ENCODE data around the gene PALD1. TPM values are rescaled to one million over a fixed set of nuclear protein-coding genes. Genes with fewer than 3 reads are reported as not detected.

The PALD1 gene
- total and polyA plus RNA-seq, 2 of the 4 experiments (the other 2 are of a cell fraction) = 0.12 to 0.18 TPM

- intact Hi-C loops (cut with micrococcal nuclease) (no loop called here), dilution Hi-C loops (cut with HindIII; ENCODE audit: low sequenced_read_pairs, unreplicated experiment) (no loop called here), in situ Hi-C loops (cut with MboI; ENCODE audit: low sequenced_read_pairs) (no loop called here)
- DNase-seq (no peak), ATAC-seq (ENCODE audit: low read depth) (no peak)
- TF ChIP-seq RCOR1 (IDR thresholded peaks at IDR 0.05; ENCODE audit: insufficient replicate concordance, low read length) = no peak
- TF ChIP-seq CHD1 (IDR thresholded peaks at IDR 0.05; ENCODE audit: low read depth, low read length) = no peak
- no peak for TF ChIP-seq MXI1 (IDR thresholded peaks at IDR 0.05; ENCODE audit: borderline replicate concordance, low read depth, low read length)
- no peak for TF ChIP-seq POLR2A (IDR thresholded peaks at IDR 0.05; ENCODE audit: low read depth, low read length)
- TF ChIP-seq RAD21 (IDR thresholded peaks at IDR 0.05; ENCODE audit: low read length) = no peak
- no peak for TF ChIP-seq RFX5 (IDR thresholded peaks at IDR 0.05; ENCODE audit: low read depth, low read length)
- TF ChIP-seq MAFK (IDR thresholded peaks at IDR 0.05; ENCODE audit: low read depth, low read length) = no peak
- no peak for TF ChIP-seq CEBPB (IDR thresholded peaks at IDR 0.05; ENCODE audit: low read depth, low read length)
- no peak for TF ChIP-seq MAZ (IDR thresholded peaks at IDR 0.05; ENCODE audit: borderline replicate concordance, low read depth, low read length)
- TF ChIP-seq USF2 (IDR thresholded peaks at IDR 0.05; ENCODE audit: low read depth, low read length) = no peak
- no peak for TF ChIP-seq ELK1 (IDR thresholded peaks at IDR 0.05; ENCODE audit: borderline replicate concordance, low read depth, low read length)
- no peak for TF ChIP-seq SMC3 (IDR thresholded peaks at IDR 0.05; ENCODE audit: low read depth, low read length)
- POLR2A ChIA-PET (ENCODE audit: unreplicated experiment) = no interaction called here
- no TSS peak for BruUV-seq (replicated peaks)
- Histone ChIP-seq H3K9me3 (ENCODE audit: control insufficient read depth, insufficient read depth, low read length) (no peaks in the 10 kb centered on the region), H4K8ac (ENCODE audit: low read depth in 2 of 2, low read length in 2 of 2) (no peak overlapping the region), H4K20me1 (ENCODE audit: insufficient read depth, low read length) (no peaks in the 10 kb centered on the region), H2BK15ac (ENCODE audit: low read depth, low read length) (no peak overlapping the region), H3K27me3 (ENCODE audit: control insufficient read depth, insufficient read depth, low read length) (peaks cover 14% of the 10 kb centered on the region), H2BK5ac (ENCODE audit: low read depth, low read length, poor library complexity, severe bottlenecking) (no peak overlapping the region), H3K4me2 (ENCODE audit: low read depth, low read length) (no peak overlapping the region), H2AK5ac (ENCODE audit: low read depth, low read length) (no peak overlapping the region), H3K9ac (ENCODE audit: low read depth, low read length) (no peak overlapping the region), H3K4ac (ENCODE audit: low read depth, low read length) (no peak overlapping the region), H3K79me1 (ENCODE audit: low read depth in 1 of 2, low read length in 2 of 2) (no peaks in the 10 kb centered on the region), H2AFZ (replicated peaks; ENCODE audit: low read length, poor library complexity) (peak overlapping the region; percentile 6), H4K91ac (ENCODE audit: insufficient read depth, low read depth, low read length) (no peak overlapping the region), H2BK20ac (ENCODE audit: low read depth, low read length) (no peak overlapping the region), H3K56ac (ENCODE audit: extremely low read depth, insufficient read depth, low read length) (no peak overlapping the region), H3K9me1 (ENCODE audit: insufficient read depth, low read length) (no peaks in the 10 kb centered on the region), H3K4me1 (ENCODE audit: control insufficient read depth, insufficient read depth, low read length) (peaks cover 3% of the 10 kb centered on the region; the same call in 1 of the 2 replicates), H3K14ac (replicated peaks; ENCODE audit: low read depth, low read length) (no peak overlapping the region), H3K27ac (ENCODE audit: insufficient read depth, low read length) (no peak overlapping the region), H4K5ac (ENCODE audit: low read depth, low read length) (no peak overlapping the region), H2BK120ac (ENCODE audit: low read depth, low read length) (no peak overlapping the region), H2AK9ac (replicated peaks; ENCODE audit: low read depth, low read length, poor library complexity) (no peak overlapping the region), H3K36me3 (ENCODE audit: control insufficient read depth, insufficient read depth, low read length) (no peaks in the 10 kb centered on the region), H3K4me3 (ENCODE audit: insufficient read depth, low read depth, low read length) (no peak overlapping the region), H3K18ac (ENCODE audit: low read depth, low read length) (no peak overlapping the region), H3K23ac (ENCODE audit: low read depth, low read length) (no peak overlapping the region)
- WGBS, 2 experiments (ENCODE audit: extremely low coverage in 2 of 2, insufficient read length in 1 of 2) = no CpG with 5 or more reads among the region's 14 CpGs
- CTCF ChIA-PET = no interaction called here
Measured at GRCh38 chr10:70560511-70560941, 82.0 kb downstream of the PALD1 start.

Data from IMR-90 (cell line).